GM12878 (cell line): ENCODE data around the gene GLB1L3. TPM values are rescaled to one million over a fixed set of nuclear protein-coding genes. Genes with fewer than 3 reads are reported as not detected.
"Not testable (repeated sequence)": the region's sequence is repeated elsewhere in the genome, so short reads cannot be mapped to it uniquely, and the experiment has no call there.

ENCODE experiments used
- ATAC-seq: fragments of 200-7000 bp; cut with Tn5 transposase; 3 replicates; pipeline ENCODE4 v1.9.1; 2020; ENCODE audit warnings: mild to moderate bottlenecking, moderate library complexity
- BruUV-seq: library from RNA; stranded (reverse); fragments of 400-500 nt; replicated peaks from 2 replicates; lab custom pipeline; 2021; lab: Mats Ljungman, UMichigan
- CTCF ChIA-PET: fragments of 300-600 bp; sonication (Branson Sonifier 250); formaldehyde crosslinking; extraction: SDS; loops from one replicate; lab custom pipeline; 2021; ENCODE audit warnings: inconsistent platforms; lab: Yijun Ruan, JAX
- POLR2A ChIA-PET: fragments of 350-600 bp; formaldehyde crosslinking; extraction: SDS; loops from one replicate; lab custom pipeline; 2021; ENCODE audit warnings: inconsistent platforms; lab: Charles Lee
- RAD21 ChIA-PET: fragments of 300-600 bp; sonication (Branson Sonifier 250); formaldehyde crosslinking; loops from one replicate; lab custom pipeline; 2023; ENCODE audit warnings: antibody characterized with exemption; ENCODE audit not compliant: unreplicated experiment; lab: Charles Lee
- SMC1A ChIA-PET: fragments of 300-600 bp; sonication (Branson Sonifier 250); formaldehyde crosslinking; loops from one replicate; lab custom pipeline; 2023; ENCODE audit not compliant: unreplicated experiment, uncharacterized antibody; lab: Charles Lee
- DNase-seq: peaks from one replicate; pipeline ENCODE4 v3.0.0-alpha.2; 2011; ENCODE audit warnings: low read depth, low spot score
- FAIRE-seq: peaks from 3 replicates; lab custom pipeline; 2011; peaks lifted over from hg19 to GRCh38; lab: Jason Lieb, UNC
- H2AFZ ChIP-seq: 2 replicates; pipeline ENCODE4 v1.6.0; 2011; ENCODE audit warnings: low read depth, low read length, control low read depth; ENCODE audit not compliant: control insufficient read depth
- H3K27ac ChIP-seq: 2 replicates; pipeline ENCODE4 v1.5.1; 2011; ENCODE audit warnings: control low read depth; ENCODE audit not compliant: control insufficient read depth, insufficient read depth
- H3K27me3 ChIP-seq, 2 experiments: replicated peaks in 1 of 2; 2 replicates each; pipeline versions ENCODE4 v1.6.0 to v1.6.1; 2011; ENCODE audit warnings: low read length in 1 of 2; ENCODE audit not compliant: control insufficient read depth in 2 of 2, insufficient read depth in 2 of 2
- H3K36me3 ChIP-seq, 2 experiments: 2 replicates each; pipeline ENCODE4 v1.5.1; 2011; ENCODE audit warnings: low read length in 1 of 2; ENCODE audit not compliant: control insufficient read depth in 2 of 2, insufficient read depth in 2 of 2
- H3K4me1 ChIP-seq: 2 replicates; pipeline ENCODE4 v1.6.1; 2011; ENCODE audit warnings: mild to moderate bottlenecking, low read length, moderate library complexity, mixed read lengths; ENCODE audit not compliant: control insufficient read depth, insufficient read depth
- H3K4me2 ChIP-seq: 2 replicates; pipeline ENCODE4 v1.6.0; 2011; ENCODE audit warnings: control low read depth; ENCODE audit not compliant: control insufficient read depth, insufficient read depth
- H3K4me3 ChIP-seq: fragments of 200-600 bp; sonication (generic); 2 replicates; pipeline ENCODE4 v1.5.1; 2016
- H3K79me2 ChIP-seq: 2 replicates; pipeline ENCODE4 v1.6.0; 2011; ENCODE audit warnings: low read length; ENCODE audit not compliant: control insufficient read depth, insufficient read depth
- H3K9ac ChIP-seq: 2 replicates; pipeline ENCODE4 v1.8.0; 2011; ENCODE audit warnings: low read length, control low read depth, mixed read lengths; ENCODE audit not compliant: control insufficient read depth, insufficient read depth
- H3K9me3 ChIP-seq: replicated peaks from 3 replicates; pipeline ENCODE4 v1.5.1; 2011; ENCODE audit warnings: mild to moderate bottlenecking, low read length; ENCODE audit not compliant: control insufficient read depth, insufficient read depth
- H4K20me1 ChIP-seq: 2 replicates; pipeline ENCODE4 v1.6.0; 2011; ENCODE audit not compliant: control insufficient read depth, insufficient read depth
- BMI1 ChIP-seq: fragments of 450-650 bp; IDR thresholded peaks from 2 replicates; pipeline ENCODE4 v1.6.1; 2016; ENCODE audit warnings: mild to moderate bottlenecking, moderate library complexity, borderline replicate concordance
- CHD1 ChIP-seq: IDR thresholded peaks from 2 replicates; pipeline ENCODE4 v1.6.1; 2012; ENCODE audit warnings: low read depth, low read length, improper control_type of control experiment
- EP300 ChIP-seq, 2 experiments: fragments of 150-350 bp in 1 of 2; IDR thresholded peaks; 2 replicates each; pipeline ENCODE4 v1.6.1; 2011 to 2012; ENCODE audit warnings: low read depth in 2 of 2, low read length in 2 of 2, borderline replicate concordance in 1 of 2, improper control_type of control experiment in 1 of 2, inconsistent platforms in 1 of 2; ENCODE audit not compliant: control insufficient read depth in 1 of 2
- FOXK2 ChIP-seq: fragments of 450-650 bp; IDR thresholded peaks from 2 replicates; pipeline ENCODE4 v1.6.1; 2017; ENCODE audit warnings: mild to moderate bottlenecking, moderate library complexity
- IRF5 ChIP-seq: fragments of 450-650 bp; IDR thresholded peaks from 2 replicates; pipeline ENCODE4 v1.6.1; 2017; ENCODE audit warnings: borderline replicate concordance
- MXI1 ChIP-seq: fragments of 150-350 bp; IDR thresholded peaks from 2 replicates; pipeline ENCODE4 v1.6.1; 2011; ENCODE audit warnings: low read depth, mild to moderate bottlenecking, inconsistent platforms, low read length, improper control_type of control experiment
- RCOR1 ChIP-seq: conservative IDR thresholded peaks from 2 replicates; pipeline ENCODE4 v1.6.1; 2012; ENCODE audit warnings: low read depth, low read length, improper control_type of control experiment
- RFX5 ChIP-seq: IDR thresholded peaks from 2 replicates; pipeline ENCODE4 v1.6.1; 2011; ENCODE audit warnings: low read depth, low read length, improper control_type of control experiment
- ZNF24 ChIP-seq: fragments of 450-650 bp; IDR thresholded peaks from 2 replicates; pipeline ENCODE4 v1.6.1; 2017; ENCODE audit warnings: antibody characterized with exemption, mild to moderate bottlenecking
- ZSCAN29 ChIP-seq: fragments of 450-650 bp; IDR thresholded peaks from 2 replicates; pipeline ENCODE4 v1.6.1; 2017; ENCODE audit warnings: mild to moderate bottlenecking, moderate library complexity
- WGBS: methylation state at CpG from one replicate; pipeline ENCODE4 v1.1.6; 2016; ENCODE audit warnings: low lambda C conversion rate; ENCODE audit not compliant: insufficient replicate concordance, insufficient coverage; ENCODE audit errors: missing lambda C conversion rate; 5-methylcytosine and 5-hydroxymethylcytosine counted together
- in situ Hi-C: fragments of 300-500 bp; cut with MboI; formaldehyde crosslinking; loops from 9 replicates; pipeline ENCODE4 v1.14.3; 2018; ENCODE audit warnings: mixed read lengths
- intact Hi-C: fragments of 100-400 bp; cut with micrococcal nuclease; formaldehyde crosslinking; loops from one replicate; pipeline ENCODE4 v1.14.2; 2022; ENCODE audit not compliant: unreplicated experiment
- polyA plus RNA-seq, 11 experiments: library from polyadenylated mRNA; depleted of rRNA in 4 of 11; unstranded in 6 of 11; stranded (reverse) in 5 of 11; fragments of >200 nt; fragmentation: Nextera tagmentation in 4 of 11; fragmentation: Illumina TruSeq in 1 of 11; extraction: Ambion mirVana in 4 of 11; extraction: Trizol in 1 of 11; gene quantifications; 1 replicate in 1 of 11; 2 replicates in 10 of 11; pipeline versions ENCODE4 v1.2.1 to v1.2.3, GENCODE V29; 2011 to 2016; ENCODE audit warnings: inconsistent platforms in 2 of 11, missing spikeins in 2 of 11, low read depth in 1 of 11
- total RNA-seq, 4 experiments: library from RNA; depleted of rRNA in 3 of 4; stranded (reverse); fragments of >200 nt in 3 of 4; fragmentation: Illumina TruSeq in 1 of 4; extraction: Trizol in 1 of 4; gene quantifications; 2 replicates each; pipeline versions ENCODE4 v1.2.1 to v1.2.3, GENCODE V29; 2013 to 2021
- TF ChIP-seq, protein P1 (sequence below): fragments of 450-650 bp; IDR thresholded peaks from 2 replicates; pipeline ENCODE4 v1.6.1; 2017; ENCODE audit warnings: low read depth, mild to moderate bottlenecking, moderate library complexity

The GLB1L3 gene
- total and polyA plus RNA-seq, 10 of the 15 experiments (the other 5 are each of a cell fraction or from before 2014, with no cell fraction given) = 0.53 to 2.9 (median 1.9) TPM; not detected in 1

GRCh38 chr11:134317103-134317502 is 40.9 kb downstream of the GLB1L3 start (continued):
- TF ChIP-seq EP300 (IDR thresholded peaks at IDR 0.05; ENCODE audit: borderline replicate concordance in 1 of 2, control insufficient read depth in 1 of 2, low read depth in 2 of 2, low read length in 2 of 2) (no peak), RCOR1 (no peak), CHD1 (no peak), ZNF24 (no peak), RFX5 (no peak), ZSCAN29 (no peak), FOXK2 (no peak), IRF5 (no peak), BMI1 (no peak), MXI1 (no peak)
- TF ChIP-seq, protein P1, sequence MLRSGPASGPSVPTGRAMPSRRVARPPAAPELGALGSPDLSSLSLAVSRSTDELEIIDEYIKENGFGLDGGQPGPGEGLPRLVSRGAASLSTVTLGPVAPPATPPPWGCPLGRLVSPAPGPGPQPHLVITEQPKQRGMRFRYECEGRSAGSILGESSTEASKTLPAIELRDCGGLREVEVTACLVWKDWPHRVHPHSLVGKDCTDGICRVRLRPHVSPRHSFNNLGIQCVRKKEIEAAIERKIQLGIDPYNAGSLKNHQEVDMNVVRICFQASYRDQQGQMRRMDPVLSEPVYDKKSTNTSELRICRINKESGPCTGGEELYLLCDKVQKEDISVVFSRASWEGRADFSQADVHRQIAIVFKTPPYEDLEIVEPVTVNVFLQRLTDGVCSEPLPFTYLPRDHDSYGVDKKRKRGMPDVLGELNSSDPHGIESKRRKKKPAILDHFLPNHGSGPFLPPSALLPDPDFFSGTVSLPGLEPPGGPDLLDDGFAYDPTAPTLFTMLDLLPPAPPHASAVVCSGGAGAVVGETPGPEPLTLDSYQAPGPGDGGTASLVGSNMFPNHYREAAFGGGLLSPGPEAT = no peak

- H3K79me2 ChIP-seq, BruUV-seq, RAD21 ChIA-PET, CTCF ChIA-PET, H4K20me1 ChIP-seq, H3K27me3 ChIP-seq, in situ Hi-C loops, FAIRE-seq, H3K4me2 ChIP-seq, H3K9ac ChIP-seq, POLR2A ChIA-PET, H3K4me3 ChIP-seq, ATAC-seq, intact Hi-C loops, DNase-seq, H2AFZ ChIP-seq, H3K4me1 ChIP-seq, SMC1A ChIA-PET, H3K36me3 ChIP-seq, H3K9me3 ChIP-seq, H3K27ac ChIP-seq: not testable (repeated sequence)
- 94% methylated on average over 2 of the region's 2 CpGs for WGBS
Observed at GRCh38 chr11:134321373-134321772, 45.2 kb downstream of the GLB1L3 start.
